Peyer's patch (tissue), 4 donors: ENCODE data around the gene NLRC3.

Experiments
- POLR2A ChIP-seq, 2 donors: fragments of 450-650 bp; IDR thresholded peaks; one replicate each; pipeline ENCODE4 v1.5.1; 2017; ENCODE audit warnings: antibody characterized with exemption in 2 of 2, mild to moderate bottlenecking in 2 of 2, moderate library complexity in 2 of 2
- TF ChIP-seq, protein P1 (sequence below), 6 experiments: fragments of 450-650 bp in 4 of 6; fragments of 200-600 bp in 2 of 6; sonication (generic) in 1 of 6; IDR thresholded peaks; one replicate each; pipeline ENCODE4 v1.5.1; 2017 to 2019; ENCODE audit warnings: antibody characterized with exemption in 6 of 6, mild to moderate bottlenecking in 3 of 6, moderate library complexity in 1 of 6

DNA sequence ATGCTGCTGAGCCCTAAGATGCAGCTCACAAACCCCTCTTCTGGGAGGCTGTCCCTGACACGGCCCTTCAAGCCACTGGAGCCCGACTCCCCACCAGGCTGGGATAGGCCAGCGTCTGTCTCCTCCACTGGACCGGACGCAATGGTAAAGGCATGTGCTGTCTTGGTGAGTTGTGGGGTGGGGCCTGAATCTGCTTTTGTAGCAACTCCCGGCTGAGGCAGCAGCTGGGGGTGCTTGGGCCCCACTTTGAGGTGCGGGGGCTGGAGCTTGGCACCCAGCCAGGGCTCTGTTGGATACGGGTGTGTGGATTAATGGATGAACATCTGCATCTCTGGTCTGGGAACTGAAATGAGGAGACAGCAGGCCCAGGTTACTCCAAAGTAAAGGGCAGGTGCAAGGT lies 3.5 kb upstream of the NLRC3 start:
- TF ChIP-seq, protein P1, sequence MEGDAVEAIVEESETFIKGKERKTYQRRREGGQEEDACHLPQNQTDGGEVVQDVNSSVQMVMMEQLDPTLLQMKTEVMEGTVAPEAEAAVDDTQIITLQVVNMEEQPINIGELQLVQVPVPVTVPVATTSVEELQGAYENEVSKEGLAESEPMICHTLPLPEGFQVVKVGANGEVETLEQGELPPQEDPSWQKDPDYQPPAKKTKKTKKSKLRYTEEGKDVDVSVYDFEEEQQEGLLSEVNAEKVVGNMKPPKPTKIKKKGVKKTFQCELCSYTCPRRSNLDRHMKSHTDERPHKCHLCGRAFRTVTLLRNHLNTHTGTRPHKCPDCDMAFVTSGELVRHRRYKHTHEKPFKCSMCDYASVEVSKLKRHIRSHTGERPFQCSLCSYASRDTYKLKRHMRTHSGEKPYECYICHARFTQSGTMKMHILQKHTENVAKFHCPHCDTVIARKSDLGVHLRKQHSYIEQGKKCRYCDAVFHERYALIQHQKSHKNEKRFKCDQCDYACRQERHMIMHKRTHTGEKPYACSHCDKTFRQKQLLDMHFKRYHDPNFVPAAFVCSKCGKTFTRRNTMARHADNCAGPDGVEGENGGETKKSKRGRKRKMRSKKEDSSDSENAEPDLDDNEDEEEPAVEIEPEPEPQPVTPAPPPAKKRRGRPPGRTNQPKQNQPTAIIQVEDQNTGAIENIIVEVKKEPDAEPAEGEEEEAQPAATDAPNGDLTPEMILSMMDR (IDR thresholded peaks at IDR 0.05): no peak
- no peak for TF ChIP-seq POLR2A (IDR thresholded peaks at IDR 0.05)
